ENCODE results near the gene GMDS. TPM values are rescaled to one million over a fixed set of nuclear protein-coding genes. Genes with fewer than 3 reads are reported as not detected.

The GMDS gene
- total and polyA plus RNA-seq, 11 donors = 4.5 to 10.7 (median 7.0) TPM

- DNase-seq (no peak), ATAC-seq (no peak)
- Histone ChIP-seq H3K27ac (peak overlapping the region in 1 of 12 donors; percentile 88), H3K27me3 (peaks cover 0 to 89% (median 42%) of the 10 kb centered on the region in 9 donors), H3K36me3 (no peaks in the 10 kb centered on the region), H3K4me3 (peak overlapping the region in 2 of 12 donors; percentile 22 to 78), H3K4me1 (peaks cover 0 to 43% (median 8%) of the 10 kb centered on the region in 12 donors), H3K9me3 (no peaks in the 10 kb centered on the region)
- 85 to 90% (median 88%) methylated on average over 10 of the region's 10 CpGs for WGBS, 4 donors
- no peak for TF ChIP-seq CTCF (IDR thresholded peaks at IDR 0.05)
- TF ChIP-seq POLR2A (IDR thresholded peaks at IDR 0.05) = no peak
- intact Hi-C loops (cut with DNase I) = loop anchor here in 2 of 10 donors (10.0 kb wide), 2 partner anchors 209 to 219 kb away; no protein-coding TSS in a partner anchor
Measured at GRCh38 chr6:1615853-1616420, 629.5 kb downstream of the GMDS start.

GRCh38 chr6:1615151-1615852, 630.1 kb downstream of the GMDS start:
- H3K27ac ChIP-seq = peak overlapping the region in 7 of 12 donors; percentile 4 to 90 (median 64)
- intact Hi-C loops (cut with DNase I) = loop anchor here in 2 of 10 donors (10.0 kb wide), 2 partner anchors 209 to 219 kb away; no protein-coding TSS in a partner anchor
- H3K36me3 ChIP-seq = no peaks in the 10 kb centered on the region
- 58 to 83% (median 75%) methylated on average over 31 to 50 of the region's 50 CpGs for WGBS, 4 donors
- H3K4me1 ChIP-seq = peaks cover 0 to 44% (median 7%) of the 10 kb centered on the region in 12 donors
- H3K27me3 ChIP-seq = peaks cover 0 to 89% (median 38%) of the 10 kb centered on the region in 9 donors
- peak overlapping the region in 10 of 12 donors; percentile 28 to 89 (median 72) for H3K4me3 ChIP-seq
- TF ChIP-seq CTCF (IDR thresholded peaks at IDR 0.05) (no peak), POLR2A (IDR thresholded peaks at IDR 0.05) (no peak)
- no peak for ATAC-seq
- no peak for DNase-seq
- no peaks in the 10 kb centered on the region for H3K9me3 ChIP-seq

- intact Hi-C loops (cut with DNase I) = loop anchor here in 5 of 10 donors (5.0 to 10.0 kb wide), 4 partner anchors 73 to 220 kb away; no protein-coding TSS in a partner anchor
Measured at GRCh38 chr6:1614448-1615150, 630.8 kb downstream of the GMDS start.

More at GRCh38 chr6:1614448-1615150, 630.8 kb downstream of the GMDS start:
- H3K4me1 ChIP-seq = peaks cover 0 to 38% (median 3%) of the 10 kb centered on the region in 12 donors
- ATAC-seq (no peak), DNase-seq (peak in 1 of 5 donors; percentile 37)
- TF ChIP-seq CTCF (IDR thresholded peaks at IDR 0.05) (no peak), POLR2A (IDR thresholded peaks at IDR 0.05) (no peak)
- H3K27me3 ChIP-seq = peaks cover 0 to 82% (median 31%) of the 10 kb centered on the region in 9 donors
- no peaks in the 10 kb centered on the region for H3K36me3 ChIP-seq
- no peaks in the 10 kb centered on the region for H3K9me3 ChIP-seq
- H3K27ac ChIP-seq = peak overlapping the region in 11 of 12 donors; percentile 12 to 90 (median 70)
- peak overlapping the region; percentile 28 to 89 (median 68) for H3K4me3 ChIP-seq
- WGBS, 4 donors = 13 to 62% (median 33%) methylated on average over 13 to 85 of the region's 85 CpGs

All from heart left ventricle (tissue), 16 donors.